HG02759 (cell line): ENCODE data around the gene MIER2.
"Not testable (repeated sequence)": the region's sequence is repeated elsewhere in the genome, so short reads cannot be mapped to it uniquely, and the experiment has no call there.

ENCODE experiments used
- ATAC-seq: cut with Tn5 transposase; IDR thresholded peaks from one replicate; pipeline ENCODE4 v1.9.1; 2021; ENCODE audit warnings: mild to moderate bottlenecking, moderate library complexity; ENCODE audit not compliant: unreplicated experiment

The MIER2 gene

GRCh38 chr19:364496-365287, 20.1 kb upstream of the MIER2 start:
- ATAC-seq, result no peak

GRCh38 chr19:362683-363082, 18.1 kb upstream of the MIER2 start:
- no peak for ATAC-seq

- ATAC-seq, result no peak
Measured at GRCh38 chr19:362154-362553, 17.6 kb upstream of the MIER2 start.

GRCh38 chr19:359653-359925, 15.0 kb upstream of the MIER2 start:
- ATAC-seq, result no peak

GRCh38 chr19:355536-355935, 10.9 kb upstream of the MIER2 start:
- not testable (repeated sequence) for ATAC-seq

GRCh38 chr19:355134-355533, 10.5 kb upstream of the MIER2 start:
- no peak for ATAC-seq

GRCh38 chr19:351976-352625, 7.5 kb upstream of the MIER2 start:
- no peak for ATAC-seq

GRCh38 chr19:347946-348861, 3.6 kb upstream of the MIER2 start:
- ATAC-seq, result no peak

- no peak for ATAC-seq
Measured at GRCh38 chr19:345320-345879, 804 bp upstream of the MIER2 start.

- ATAC-seq, result peak; percentile 48
Measured at GRCh38 chr19:343941-344624, 513 bp downstream of the MIER2 start.

GRCh38 chr19:343451-343931, 1.1 kb downstream of the MIER2 start:
- ATAC-seq, result no peak

GRCh38 chr19:342801-343421, 1.7 kb downstream of the MIER2 start:
- no peak for ATAC-seq

- no peak for ATAC-seq
Measured at GRCh38 chr19:342128-342455, 2.5 kb downstream of the MIER2 start.

- ATAC-seq, result no peak
Measured at GRCh38 chr19:341386-342127, 3.0 kb downstream of the MIER2 start.

- ATAC-seq, result no peak
Measured at GRCh38 chr19:340620-341385, 3.8 kb downstream of the MIER2 start.

GRCh38 chr19:339262-339887, 5.2 kb downstream of the MIER2 start:
- no peak for ATAC-seq

GRCh38 chr19:338421-338820, 6.2 kb downstream of the MIER2 start:
- no peak for ATAC-seq

GRCh38 chr19:336067-336614, 8.5 kb downstream of the MIER2 start:
- no peak for ATAC-seq
